Bronchial epithelial cell (primary cell): ENCODE measurements around the gene CCDC3. TPM values are rescaled to one million over a fixed set of nuclear protein-coding genes. Genes with fewer than 3 reads are reported as not detected.

Experiments used
- DNase-seq: peaks from one replicate; pipeline ENCODE4 v3.0.0-alpha.2; 2010; ENCODE audit warnings: low read depth
- FAIRE-seq: peaks from 2 replicates; lab custom pipeline; 2011; peaks lifted over from hg19 to GRCh38; lab: Jason Lieb, UNC
- H3K27me3 ChIP-seq: 2 replicates; pipeline ENCODE4 v1.5.1; 2011; ENCODE audit warnings: low read length; ENCODE audit not compliant: control insufficient read depth, insufficient read depth
- H3K36me3 ChIP-seq: 2 replicates; pipeline ENCODE4 v1.5.1; 2011; ENCODE audit warnings: low read length; ENCODE audit not compliant: control insufficient read depth, insufficient read depth
- H3K4me3 ChIP-seq: 2 replicates; pipeline ENCODE4 v1.5.1; 2011; ENCODE audit warnings: mild to moderate bottlenecking, low read depth, low read length, control low read depth
- total RNA-seq: library from RNA; depleted of rRNA; stranded (reverse); fragments of >200 nt; gene quantifications from 2 replicates; pipeline ENCODE4 v1.2.1, GENCODE V29; 2014
- TF ChIP-seq, protein P1 (sequence below): IDR thresholded peaks from 2 replicates; pipeline ENCODE4 v1.5.1; 2011; ENCODE audit warnings: mild to moderate bottlenecking, moderate library complexity, low read length, control low read depth, inconsistent platforms; ENCODE audit not compliant: insufficient read depth, severe bottlenecking

Gene CCDC3
- total RNA-seq, 1 donor from 2014 or later: 1.8 TPM

DNA sequence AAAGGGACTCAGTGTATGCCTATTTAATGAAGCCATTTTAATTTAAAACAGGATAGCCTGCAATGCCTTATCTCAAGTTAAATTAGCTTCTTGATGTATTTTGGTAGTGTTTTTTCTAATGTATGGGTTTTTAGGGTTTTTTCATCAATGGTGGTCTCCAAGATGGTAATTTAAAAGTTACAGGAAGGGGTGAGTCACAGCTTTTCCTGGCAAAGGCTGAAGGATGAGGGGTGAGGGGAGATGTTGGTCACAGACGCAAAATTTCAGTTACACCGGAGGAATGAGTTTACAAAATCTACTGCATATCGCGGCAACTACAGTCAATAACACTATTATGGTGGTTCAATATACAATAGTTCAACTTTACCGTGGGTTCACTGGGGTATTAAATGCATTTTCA is 31.6 kb downstream of the CCDC3 start:
- H3K27me3 ChIP-seq: no peaks in the 10 kb centered on the region
- TF ChIP-seq, protein P1, sequence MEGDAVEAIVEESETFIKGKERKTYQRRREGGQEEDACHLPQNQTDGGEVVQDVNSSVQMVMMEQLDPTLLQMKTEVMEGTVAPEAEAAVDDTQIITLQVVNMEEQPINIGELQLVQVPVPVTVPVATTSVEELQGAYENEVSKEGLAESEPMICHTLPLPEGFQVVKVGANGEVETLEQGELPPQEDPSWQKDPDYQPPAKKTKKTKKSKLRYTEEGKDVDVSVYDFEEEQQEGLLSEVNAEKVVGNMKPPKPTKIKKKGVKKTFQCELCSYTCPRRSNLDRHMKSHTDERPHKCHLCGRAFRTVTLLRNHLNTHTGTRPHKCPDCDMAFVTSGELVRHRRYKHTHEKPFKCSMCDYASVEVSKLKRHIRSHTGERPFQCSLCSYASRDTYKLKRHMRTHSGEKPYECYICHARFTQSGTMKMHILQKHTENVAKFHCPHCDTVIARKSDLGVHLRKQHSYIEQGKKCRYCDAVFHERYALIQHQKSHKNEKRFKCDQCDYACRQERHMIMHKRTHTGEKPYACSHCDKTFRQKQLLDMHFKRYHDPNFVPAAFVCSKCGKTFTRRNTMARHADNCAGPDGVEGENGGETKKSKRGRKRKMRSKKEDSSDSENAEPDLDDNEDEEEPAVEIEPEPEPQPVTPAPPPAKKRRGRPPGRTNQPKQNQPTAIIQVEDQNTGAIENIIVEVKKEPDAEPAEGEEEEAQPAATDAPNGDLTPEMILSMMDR: no peak
- FAIRE-seq: no peak
- no peak overlapping the region for H3K4me3 ChIP-seq
- no peaks in the 10 kb centered on the region for H3K36me3 ChIP-seq
- DNase-seq: no peak

DNA sequence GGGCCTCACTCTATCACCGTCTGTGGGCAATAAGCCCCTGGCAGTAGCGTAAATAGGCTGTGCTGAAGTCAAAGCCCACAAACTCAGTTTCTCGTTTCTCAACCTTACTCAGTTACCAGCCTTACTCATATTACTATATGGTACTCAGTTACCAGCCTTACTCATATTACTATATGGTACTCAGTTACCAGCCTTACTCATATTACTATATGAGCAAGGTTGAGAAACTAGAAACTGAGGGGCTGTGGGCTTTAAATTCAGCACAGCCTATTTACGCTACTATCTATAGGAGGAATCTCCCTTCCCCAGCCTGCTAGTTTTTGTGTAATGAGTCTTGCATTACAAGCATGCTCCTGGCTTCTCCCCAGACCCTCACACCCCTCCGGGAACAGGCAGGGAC is 35.4 kb downstream of the CCDC3 start:
- FAIRE-seq: peak; percentile 50
- H3K36me3 ChIP-seq: no peaks in the 10 kb centered on the region
- no peak for DNase-seq
- TF ChIP-seq, protein P1: no peak
- no peak overlapping the region for H3K4me3 ChIP-seq
- H3K27me3 ChIP-seq: no peaks in the 10 kb centered on the region

DNA sequence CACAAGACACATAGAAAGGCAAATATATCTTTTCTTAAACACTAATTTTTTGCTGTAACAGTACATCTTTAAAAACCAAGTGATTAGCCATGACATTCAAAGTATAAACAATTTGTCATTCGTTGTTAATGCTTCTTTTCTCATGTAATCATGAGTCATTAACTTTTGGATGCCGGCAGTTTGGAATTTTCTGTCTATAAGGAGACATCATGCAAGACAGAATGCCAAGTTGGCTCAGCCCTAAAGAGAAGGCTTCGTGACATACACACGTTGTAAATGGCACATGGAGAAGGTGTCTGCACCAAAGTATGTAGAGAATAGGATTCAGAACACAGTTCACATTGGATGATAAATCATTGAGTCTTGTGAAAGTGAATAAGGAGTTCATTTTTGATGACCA is 35.9 kb downstream of the CCDC3 start:
- no peak overlapping the region for H3K4me3 ChIP-seq
- H3K36me3 ChIP-seq: no peaks in the 10 kb centered on the region
- DNase-seq (peak; percentile 78), FAIRE-seq (no peak)
- TF ChIP-seq, protein P1: no peak
- H3K27me3 ChIP-seq: no peaks in the 10 kb centered on the region

DNA sequence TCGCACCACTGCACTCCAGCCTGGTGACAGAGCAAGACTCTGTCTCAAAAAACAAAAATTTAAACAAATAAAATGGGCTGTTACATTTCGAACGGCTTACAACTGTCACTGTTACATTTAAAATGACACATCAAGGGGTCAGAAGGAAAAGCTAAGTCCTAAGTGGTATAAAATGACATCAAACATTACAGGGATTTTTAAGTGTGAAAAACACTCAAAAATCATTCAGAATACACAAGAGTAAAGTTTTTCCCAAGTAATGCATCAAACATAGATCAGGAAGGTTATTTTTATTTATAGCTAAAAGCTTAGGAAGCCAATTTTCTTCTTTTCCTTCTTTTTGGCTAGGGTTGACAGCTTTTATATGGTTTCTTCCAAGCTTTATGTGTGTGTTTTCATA is 39.0 kb downstream of the CCDC3 start:
- no peaks in the 10 kb centered on the region for H3K36me3 ChIP-seq
- DNase-seq: no peak
- H3K27me3 ChIP-seq: no peaks in the 10 kb centered on the region
- TF ChIP-seq, protein P1: no peak
- FAIRE-seq: no peak
- no peak overlapping the region for H3K4me3 ChIP-seq

DNA sequence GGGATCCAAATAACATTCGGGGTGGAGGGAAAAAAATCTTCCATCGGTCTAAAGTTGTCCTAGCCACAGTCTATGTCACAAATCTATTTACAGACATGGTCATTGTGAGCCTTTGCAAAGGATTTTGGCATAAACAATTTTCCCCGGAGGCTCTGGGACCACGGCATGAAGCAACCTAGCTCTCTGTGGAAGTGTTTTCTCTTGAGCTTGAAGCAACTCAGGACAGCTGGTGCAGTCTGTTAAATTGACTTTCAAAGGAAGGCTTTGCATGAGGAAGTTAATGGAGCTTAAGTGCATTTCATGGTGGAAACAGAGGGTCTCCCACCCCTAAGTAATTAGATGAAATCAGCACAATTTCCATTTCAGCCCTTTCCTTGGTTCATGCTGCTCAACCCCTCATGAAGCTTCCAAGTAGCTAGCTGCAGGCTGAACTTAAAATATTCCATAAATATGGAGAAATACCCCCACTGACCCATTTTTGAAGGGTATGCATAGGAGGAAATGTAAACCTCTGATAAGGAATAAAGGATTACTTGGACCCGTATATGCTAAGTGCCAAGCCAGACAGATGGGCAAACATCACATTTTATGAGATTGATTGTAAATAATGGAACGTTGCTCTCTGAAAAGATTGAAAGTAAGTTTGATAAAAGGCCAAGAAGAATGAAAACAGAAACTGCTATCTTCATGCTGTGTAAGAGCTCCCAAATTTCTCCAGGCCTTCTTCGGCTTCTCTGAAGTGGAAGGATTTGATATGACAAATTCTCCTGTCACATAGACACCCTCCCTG is 39.9 kb downstream of the CCDC3 start:
- DNase-seq: no peak
- Histone ChIP-seq H3K27me3 (no peaks in the 10 kb centered on the region), H3K36me3 (no peaks in the 10 kb centered on the region), H3K4me3 (no peak overlapping the region)
- TF ChIP-seq, protein P1: no peak
- peak; percentile 40 for FAIRE-seq
